ENCODE data around the gene TTR.

TTR gene

DNA sequence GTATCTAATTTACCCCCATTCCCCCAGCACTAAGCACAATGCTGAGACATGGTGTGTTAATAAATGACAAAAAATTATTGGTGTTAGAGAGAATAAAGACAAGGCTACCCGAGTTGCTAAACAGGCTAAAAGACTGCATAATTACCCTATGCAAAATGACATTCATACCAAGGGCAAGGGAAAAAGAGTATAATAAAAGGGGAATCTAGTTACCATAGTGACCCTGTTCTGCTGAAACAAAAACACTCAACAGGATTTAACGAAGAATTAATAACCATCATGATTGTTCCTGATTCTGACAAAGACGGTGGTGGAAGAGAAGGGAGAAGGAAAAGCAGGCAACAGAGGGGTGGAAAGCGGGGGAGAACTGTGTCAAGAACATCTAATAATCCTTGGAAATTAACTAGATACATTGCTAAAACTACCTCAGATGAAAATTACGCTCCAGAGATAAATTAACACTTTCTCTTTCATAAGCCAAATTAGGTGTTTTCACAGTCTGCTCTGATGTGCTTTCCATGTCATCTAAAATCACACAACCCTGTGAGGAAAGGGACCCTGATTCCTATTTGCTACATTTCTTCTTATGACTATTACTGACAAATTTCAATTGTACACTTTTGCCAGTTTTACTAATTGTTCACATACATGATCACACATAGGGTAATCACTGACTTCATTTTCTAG lies 25.5 kb downstream of the TTR start:
- DNase-seq, result no peak

DNA sequence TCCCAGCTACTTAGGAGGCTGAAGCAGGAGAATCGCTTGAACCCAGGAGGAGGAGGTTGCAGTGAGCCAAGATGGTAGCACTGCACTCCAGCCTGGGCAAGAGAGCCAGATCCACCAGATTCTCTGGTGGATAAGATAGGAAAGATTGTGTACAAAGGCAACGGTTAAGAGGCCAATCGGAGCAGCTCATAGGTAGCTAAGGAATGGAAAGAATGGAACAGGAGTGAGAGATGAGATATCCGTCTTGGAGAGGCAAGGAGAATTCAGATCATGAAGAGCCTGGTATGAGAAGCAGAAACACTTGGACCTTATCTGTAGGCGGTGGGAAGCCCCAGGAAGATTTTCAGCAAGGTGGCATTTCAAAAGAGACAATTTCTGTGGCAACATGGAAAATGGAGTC lies 27.1 kb downstream of the TTR start:
- DNase-seq, result no peak

DNA sequence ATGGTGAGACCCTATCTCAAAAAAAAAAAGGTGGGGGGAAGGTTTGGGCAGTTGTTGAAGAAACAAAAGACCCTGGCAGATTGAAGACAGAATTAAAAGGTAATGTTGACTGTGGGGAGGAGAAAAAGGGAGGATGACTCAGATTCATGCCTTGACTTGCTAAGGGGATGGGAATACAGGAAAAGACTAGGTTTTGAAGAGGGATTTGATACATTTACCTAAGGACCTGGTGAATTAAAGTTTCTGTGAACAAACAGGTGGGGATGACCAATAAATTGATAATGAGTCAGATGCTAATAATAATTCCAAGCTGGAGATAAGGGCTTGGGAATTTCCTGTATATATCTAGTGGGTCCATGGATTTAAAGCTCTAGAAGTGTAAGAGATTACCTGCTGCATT lies 27.6 kb downstream of the TTR start:
- DNase-seq, result no peak

DNA sequence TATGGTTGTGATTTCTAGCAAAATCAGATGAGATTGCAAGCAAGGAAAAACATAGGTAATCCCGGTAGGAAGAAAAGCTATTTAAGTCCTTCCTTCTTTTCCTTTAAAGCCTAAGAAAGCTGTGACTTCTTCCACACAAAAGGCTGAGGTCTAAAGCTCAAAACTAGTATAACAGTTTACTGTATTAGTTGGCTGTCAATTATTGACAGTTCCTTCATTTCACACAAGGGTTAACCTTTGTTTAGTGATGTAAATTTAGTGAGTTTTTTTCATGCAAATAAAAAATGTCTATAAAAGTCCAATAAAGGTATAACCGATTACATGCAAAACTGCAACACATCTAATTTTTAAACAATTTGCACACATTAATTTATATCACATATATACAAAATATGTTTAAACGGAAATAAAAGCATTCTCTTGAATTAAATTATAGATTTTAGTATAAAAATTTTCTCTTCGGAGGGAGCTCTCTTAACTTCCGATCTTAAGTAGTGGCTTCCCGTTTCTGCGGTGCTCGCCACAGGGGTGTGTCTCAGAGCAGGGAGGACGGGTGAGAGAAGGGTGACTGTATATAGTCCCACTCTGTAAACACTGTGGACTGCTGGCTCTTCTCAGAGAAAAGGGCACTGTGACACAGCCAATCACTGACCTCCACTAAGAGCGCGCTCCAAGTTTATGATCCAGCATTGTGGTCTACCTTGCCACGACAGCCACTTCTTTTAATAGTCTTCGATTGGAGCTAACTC lies 33.4 kb downstream of the TTR start:
- DNase-seq, result no peak

DNA sequence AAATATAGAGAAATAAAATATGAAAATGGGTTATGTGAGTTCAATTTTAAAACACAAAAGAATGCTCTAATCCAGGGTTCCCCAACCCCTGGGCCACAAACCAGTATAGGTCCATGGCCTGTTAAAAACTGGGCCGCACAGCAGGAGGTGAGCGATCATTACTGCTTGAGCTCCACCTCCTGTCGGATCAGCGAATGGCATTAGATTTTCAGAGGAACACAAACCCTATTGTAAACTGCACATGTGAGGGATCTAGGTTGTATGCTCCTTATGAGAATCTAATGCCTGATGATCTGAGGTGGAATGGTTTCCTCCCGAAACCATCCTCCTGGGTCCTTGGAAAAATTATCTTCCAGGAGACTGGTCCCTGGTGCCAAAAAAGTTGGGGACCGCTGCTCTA lies 34.7 kb downstream of the TTR start:
- DNase-seq, result no peak

DNA sequence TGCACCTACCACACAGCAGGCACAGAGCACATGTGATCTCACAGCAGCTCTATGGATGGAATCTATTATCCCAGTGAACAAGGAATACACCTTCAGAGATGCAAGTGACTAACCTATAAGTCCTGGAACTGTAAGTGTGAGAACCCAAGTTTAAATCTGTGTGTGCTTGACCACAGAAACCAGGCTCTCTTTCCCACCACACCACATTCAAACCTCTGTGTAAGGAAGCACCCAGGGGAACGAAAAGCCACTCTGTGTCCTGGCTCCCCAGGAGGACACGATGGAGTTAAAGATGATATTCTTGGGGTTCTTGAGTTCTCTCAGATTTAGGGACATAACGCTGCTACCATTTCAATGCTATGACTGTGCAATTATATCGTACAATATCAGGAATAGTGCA lies 38.9 kb downstream of the TTR start:
- DNase-seq, result no peak

DNA sequence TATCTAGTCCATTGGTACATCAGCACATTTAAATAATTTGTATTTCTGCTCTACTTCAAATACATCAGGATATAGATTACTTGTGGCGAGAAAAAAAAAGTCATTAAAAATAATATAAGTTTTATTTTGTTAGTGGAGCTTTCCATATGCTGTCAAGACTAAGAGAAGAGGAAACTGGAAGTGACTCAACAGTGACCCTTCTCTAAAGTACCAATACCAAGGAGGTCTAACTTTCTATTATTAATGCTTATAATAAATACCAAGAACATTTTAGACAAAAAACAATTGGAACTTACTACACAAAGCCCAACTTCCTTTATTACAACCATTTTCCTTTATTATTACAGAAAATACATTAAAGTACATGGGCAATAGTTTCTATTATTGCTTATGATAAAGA lies 39.8 kb downstream of the TTR start:
- no peak for DNase-seq

DNA sequence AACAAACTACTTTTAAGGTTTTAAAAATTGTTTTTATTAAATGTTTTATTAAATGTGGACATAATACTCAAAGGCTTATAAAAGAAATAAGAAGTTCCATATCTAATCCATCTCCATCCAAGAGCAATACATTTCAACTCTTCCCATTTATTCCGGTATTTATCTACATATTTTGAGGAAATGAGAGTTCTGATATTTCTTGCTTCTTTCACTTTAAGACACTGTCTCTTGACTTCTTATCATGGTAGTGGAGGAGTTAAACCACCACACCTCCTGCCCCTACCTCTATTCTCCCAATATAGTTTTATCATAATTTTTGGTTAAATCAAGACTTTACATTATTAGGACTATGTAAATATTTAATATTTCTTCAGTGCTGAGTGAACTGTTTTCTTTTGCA lies 40.7 kb downstream of the TTR start:
- DNase-seq, result no peak

DNA sequence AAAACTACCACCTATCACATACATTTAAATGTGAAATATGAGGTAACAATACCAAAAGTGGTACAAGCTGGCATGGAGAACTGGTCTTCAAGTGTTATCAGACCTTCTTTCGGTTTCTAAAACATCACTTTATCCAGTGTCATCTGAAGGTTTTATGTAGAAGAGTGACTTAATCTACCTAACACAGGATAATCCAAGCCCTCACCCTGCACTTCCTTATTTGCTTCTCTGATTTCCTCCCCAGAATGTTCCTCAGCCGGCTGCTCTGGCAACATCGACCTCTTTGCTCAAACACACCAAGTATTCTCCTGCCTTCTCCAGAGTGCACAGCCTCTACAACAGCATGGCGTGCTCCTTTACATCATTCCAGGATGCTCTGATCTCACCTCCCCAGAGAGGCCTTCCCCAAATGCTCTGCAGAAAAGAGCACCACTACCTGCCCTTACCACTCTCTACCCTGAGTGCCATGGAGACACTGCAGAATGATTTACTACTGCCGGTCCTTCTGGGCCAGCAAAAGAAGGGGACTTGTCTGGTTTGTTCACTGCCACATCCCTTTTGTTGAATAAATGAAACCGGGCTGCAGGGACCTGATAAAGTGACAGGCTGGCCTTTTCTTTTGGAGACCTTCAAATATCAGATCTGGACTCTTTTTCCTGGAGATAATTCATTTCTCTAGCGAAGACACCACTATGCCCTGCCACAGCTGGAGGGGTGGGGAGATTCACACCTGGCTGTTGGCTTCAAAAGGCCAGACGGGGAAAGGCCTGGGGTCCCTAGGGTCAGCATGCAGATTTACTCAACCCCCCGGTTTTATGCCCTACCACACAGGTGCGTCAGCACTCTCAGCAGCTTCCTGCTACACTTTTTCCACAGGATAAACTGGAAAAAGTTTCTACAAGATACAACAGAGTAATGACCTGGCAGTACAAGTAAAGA lies 42.0 kb downstream of the TTR start:
- DNase-seq, result no peak

DNA sequence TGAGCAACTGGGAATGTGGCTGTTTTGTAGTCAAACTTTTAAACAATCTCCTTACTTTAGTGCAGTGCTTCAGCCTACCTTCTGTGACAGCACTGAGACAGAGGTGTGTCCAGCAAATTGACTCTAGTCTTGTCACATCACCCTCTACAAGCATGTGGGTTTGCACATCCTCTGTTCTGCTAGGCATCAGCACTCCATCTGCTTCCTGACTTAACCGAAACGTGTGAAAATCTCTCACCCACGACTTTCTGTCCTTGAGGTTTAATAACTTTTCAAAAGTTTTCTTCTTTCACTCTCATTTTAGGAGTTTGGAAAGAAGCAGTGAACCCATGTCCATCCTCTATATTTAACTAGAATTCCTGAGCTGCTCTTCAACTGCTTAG lies 42.6 kb downstream of the TTR start:
- no peak for DNase-seq

DNA sequence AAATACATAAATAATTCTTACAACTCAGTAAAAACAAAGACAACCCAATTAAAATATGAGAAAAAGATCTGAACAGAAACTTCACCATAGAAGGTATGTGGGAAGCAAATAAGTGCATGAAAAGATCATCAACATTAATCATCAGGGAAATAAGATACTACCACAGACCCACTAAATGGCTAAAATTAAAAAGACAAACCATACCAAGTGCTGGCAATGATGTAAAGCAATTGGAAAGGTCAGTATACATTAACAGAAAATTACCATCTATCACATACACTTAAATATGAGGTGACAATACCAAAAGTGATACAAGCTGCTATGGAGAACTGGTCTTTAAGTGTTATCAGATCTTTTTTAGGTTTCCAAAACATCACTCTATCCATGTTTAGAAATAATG lies 44.7 kb downstream of the TTR start:
- DNase-seq, result no peak

DNA sequence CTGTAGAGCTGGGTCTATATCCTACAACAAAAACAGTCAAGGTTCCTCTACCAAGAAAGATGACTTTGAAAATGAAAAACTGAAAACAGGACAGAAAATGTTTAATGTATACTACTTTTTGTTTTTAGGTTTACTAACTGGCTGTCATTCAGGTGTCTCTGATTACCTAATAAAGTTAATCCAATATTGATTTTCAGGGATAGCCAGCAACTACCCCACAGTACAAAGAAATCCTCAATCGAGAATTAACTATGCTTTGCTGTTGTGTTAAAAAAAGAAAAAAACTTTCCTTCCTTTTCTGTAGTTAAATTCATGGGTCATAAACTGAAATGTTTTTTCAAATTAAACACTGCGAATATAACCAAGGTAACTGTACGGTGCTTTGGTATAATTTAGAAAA lies 45.8 kb downstream of the TTR start:
- DNase-seq, result no peak

DNA sequence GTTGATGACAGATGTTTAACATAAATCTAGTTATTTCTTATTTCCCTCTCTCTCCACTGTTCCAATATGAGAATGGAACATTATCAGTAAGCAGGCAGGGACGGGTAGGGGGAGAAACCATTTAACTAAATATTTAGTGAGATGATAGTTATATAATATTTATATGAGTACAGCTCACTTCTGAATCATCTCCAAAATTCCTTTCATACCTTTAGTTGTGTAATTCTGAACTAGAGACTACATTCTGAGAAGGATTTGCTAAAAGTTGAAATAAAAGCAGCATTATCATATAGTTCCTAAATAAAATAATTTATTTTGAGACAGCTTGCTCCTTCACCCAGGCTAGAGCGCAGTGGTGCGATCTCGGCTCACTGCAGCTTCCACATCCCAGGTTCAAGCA lies 51.3 kb downstream of the TTR start:
- DNase-seq, result no peak

DNA sequence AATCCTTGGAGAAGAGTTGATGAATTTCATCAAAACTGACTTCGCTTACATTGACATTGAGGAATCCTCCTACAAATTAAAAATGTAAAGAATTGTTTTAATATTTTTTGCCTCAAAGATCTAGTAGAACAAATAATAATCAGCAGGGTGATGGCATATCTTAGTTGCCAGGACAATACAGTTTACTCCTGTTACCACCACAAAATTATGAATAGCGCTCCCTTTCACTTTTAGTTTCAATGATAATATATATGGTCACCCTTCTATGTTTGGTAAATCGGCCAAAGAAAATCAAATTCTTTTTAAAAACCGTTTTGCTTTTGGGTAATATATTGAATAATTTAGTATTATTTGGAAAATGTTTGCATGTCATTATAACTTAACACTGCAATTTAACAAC lies 53.7 kb downstream of the TTR start:
- DNase-seq, result no peak

DNA sequence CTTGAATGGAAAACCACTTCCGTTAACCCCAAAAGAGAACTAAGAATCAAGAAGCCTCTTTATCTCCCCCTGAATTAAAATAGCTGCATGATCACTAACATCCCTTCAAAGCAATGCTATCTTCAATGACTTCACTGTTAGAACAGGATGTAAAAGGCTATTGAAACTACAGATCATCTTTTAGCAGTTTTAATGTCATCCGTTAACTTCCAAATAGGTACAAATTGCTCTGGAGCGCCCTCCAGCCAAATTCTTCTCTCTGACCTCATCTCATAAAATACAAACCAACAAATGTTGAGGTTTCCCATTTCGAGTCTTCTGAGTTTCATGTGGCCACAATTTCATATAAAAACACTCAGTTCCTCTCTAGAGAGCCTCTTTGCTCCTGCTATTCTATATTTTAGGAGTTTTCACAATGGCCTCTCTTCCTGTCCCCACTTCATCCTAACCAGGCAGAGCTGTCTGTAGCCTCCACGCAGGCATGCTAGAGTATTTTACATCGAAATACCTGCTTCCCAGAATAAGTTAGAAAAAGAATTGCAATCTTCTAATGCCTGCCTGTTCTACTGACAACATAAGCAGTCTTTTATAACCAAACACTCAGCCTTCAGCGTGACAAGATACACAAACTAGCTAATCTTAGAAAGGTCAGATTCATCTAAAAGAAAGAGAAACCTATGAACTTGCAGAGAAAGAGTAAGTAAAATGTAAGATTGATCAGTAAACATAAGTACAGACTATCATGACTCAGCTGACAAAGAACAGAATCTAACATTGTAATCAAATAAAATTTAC lies 54.9 kb downstream of the TTR start:
- DNase-seq, result no peak

DNA sequence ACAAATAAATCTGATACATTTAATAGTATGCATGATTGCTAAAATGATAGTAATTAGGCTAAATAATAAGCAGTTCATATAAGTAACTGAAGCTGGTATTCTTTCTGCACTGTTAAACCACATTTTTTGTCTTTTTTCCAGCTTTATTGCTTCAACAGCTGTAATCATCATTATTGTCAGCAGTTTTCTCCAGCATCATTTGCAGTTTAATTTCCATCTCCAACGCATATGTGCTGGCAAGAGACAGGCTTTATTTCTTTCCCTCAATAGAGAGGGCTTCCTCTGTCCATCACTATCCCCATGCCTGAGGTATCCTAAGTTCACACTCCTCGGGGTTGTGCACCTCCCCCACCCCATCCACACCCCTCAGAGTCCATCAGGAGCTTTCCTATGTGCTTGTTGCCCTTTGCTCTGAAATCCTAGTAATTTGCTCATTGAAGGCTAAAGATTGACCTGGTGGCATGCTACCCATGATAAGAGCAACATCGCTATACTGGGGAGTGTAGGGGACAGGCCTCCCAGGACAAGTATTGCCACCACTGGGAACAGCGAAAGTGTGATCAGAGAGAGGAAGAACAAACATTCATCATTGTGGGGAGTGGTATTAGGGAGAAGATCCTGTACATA lies 55.6 kb downstream of the TTR start:
- no peak for DNase-seq
